HTR-8/SVneo (cell line): Measurements from ENCODE around the gene CCDC102A.
A peak's percentile ranks its signal among the peaks of the same experiment; 100 is the strongest.
"Not testable (repeated sequence)": the region's sequence is repeated elsewhere in the genome, so short reads cannot be mapped to it uniquely, and the experiment has no call there.

Experiments used
- DNase-seq: peaks from one replicate; pipeline ENCODE4 v3.0.0; 2011; ENCODE audit warnings: low spot score, mixed read lengths; ENCODE audit not compliant: insufficient read length
- FAIRE-seq: peaks from 2 replicates; lab custom pipeline; 2011; peaks lifted over from hg19 to GRCh38; lab: Jason Lieb, UNC

Gene CCDC102A

GRCh38 chr16:57536306-57537193 is at the start of gene CCDC102A:
CCDC102A (minus strand) TSS chr16:57536571; CDS start chr16:57529177, 7,394 bp downstream.
- FAIRE-seq = no peak
- peak; percentile 56 for DNase-seq

- no peak for FAIRE-seq
- DNase-seq = no peak
Observed at GRCh38 chr16:57585051-57585687, 48.8 kb upstream of the CCDC102A start.

- DNase-seq (no peak), FAIRE-seq (no peak)
Observed at GRCh38 chr16:57579361-57579665, 42.9 kb upstream of the CCDC102A start.

GRCh38 chr16:57578521-57579360 is 42.4 kb upstream of the CCDC102A start:
- DNase-seq (no peak), FAIRE-seq (peak; percentile 79)

- FAIRE-seq (no peak), DNase-seq (no peak)
Observed at GRCh38 chr16:57577691-57578224, 41.4 kb upstream of the CCDC102A start.

GRCh38 chr16:57577214-57577613 is 40.8 kb upstream of the CCDC102A start:
- DNase-seq (no peak), FAIRE-seq (no peak)

GRCh38 chr16:57576429-57576870 is 40.1 kb upstream of the CCDC102A start:
- FAIRE-seq = peak; percentile 94
- DNase-seq = peak; percentile 74

GRCh38 chr16:57575468-57576277 is 39.3 kb upstream of the CCDC102A start:
- DNase-seq (no peak), FAIRE-seq (no peak)

GRCh38 chr16:57574646-57575467 is 38.5 kb upstream of the CCDC102A start:
- no peak for DNase-seq
- FAIRE-seq = no peak

GRCh38 chr16:57574086-57574485 is 37.7 kb upstream of the CCDC102A start:
- DNase-seq (no peak), FAIRE-seq (no peak)

- DNase-seq (no peak), FAIRE-seq (no peak)
Observed at GRCh38 chr16:57572978-57573728, 36.8 kb upstream of the CCDC102A start.

GRCh38 chr16:57571098-57571497 is 34.7 kb upstream of the CCDC102A start:
- DNase-seq (no peak), FAIRE-seq (no peak)

- FAIRE-seq (no peak), DNase-seq (no peak)
Observed at GRCh38 chr16:57570301-57571070, 34.1 kb upstream of the CCDC102A start.

- no peak for FAIRE-seq
Observed at GRCh38 chr16:57569306-57569946, 33.1 kb upstream of the CCDC102A start.

GRCh38 chr16:57568772-57569171 is 32.4 kb upstream of the CCDC102A start:
- DNase-seq, FAIRE-seq: not testable (repeated sequence)

More at GRCh38 chr16:57569306-57569946, 33.1 kb upstream of the CCDC102A start:
- DNase-seq = no peak

- DNase-seq = no peak
- peak; percentile 95 for FAIRE-seq
Observed at GRCh38 chr16:57568173-57568678, 31.9 kb upstream of the CCDC102A start.

GRCh38 chr16:57567691-57568090 is 31.3 kb upstream of the CCDC102A start:
- no peak for FAIRE-seq

More at GRCh38 chr16:57567691-57568090, 31.3 kb upstream of the CCDC102A start:
- DNase-seq = no peak
